H9 (cell line): ENCODE data around the gene LPCAT2. TPM values are rescaled to one million over a fixed set of nuclear protein-coding genes. Genes with fewer than 3 reads are reported as not detected.

Source experiments
- DNase-seq: peaks from one replicate; pipeline ENCODE4 v3.0.0-alpha.2; 2017
- H2AFZ ChIP-seq: one replicate; pipeline ENCODE4 v1.6.1; 2013; ENCODE audit warnings: mild to moderate bottlenecking, low read length, control low read depth, moderate library complexity
- H2AK5ac ChIP-seq: 2 replicates; pipeline ENCODE4 v1.6.1; 2013; ENCODE audit warnings: low read length, control low read depth, mixed read lengths; ENCODE audit not compliant: insufficient read length
- H2BK120ac ChIP-seq: one replicate; pipeline ENCODE4 v1.6.1; 2013; ENCODE audit warnings: low read depth, mild to moderate bottlenecking, low read length, control low read depth, inconsistent platforms; ENCODE audit not compliant: poor library complexity, severe bottlenecking
- H2BK12ac ChIP-seq: 2 replicates; pipeline ENCODE4 v1.6.1; 2013; ENCODE audit warnings: low read length, control low read depth, mixed read lengths, low read depth; ENCODE audit not compliant: insufficient read length
- H2BK15ac ChIP-seq: 2 replicates; pipeline ENCODE4 v1.6.1; 2013; ENCODE audit warnings: low read depth, low read length, control low read depth
- H2BK20ac ChIP-seq: one replicate; pipeline ENCODE4 v1.6.1; 2013; ENCODE audit warnings: low read depth, mild to moderate bottlenecking, low read length, control low read depth, inconsistent platforms; ENCODE audit not compliant: poor library complexity, severe bottlenecking
- H2BK5ac ChIP-seq: 2 replicates; pipeline ENCODE4 v1.6.1; 2013; ENCODE audit warnings: low read length, control low read depth, mixed read lengths; ENCODE audit not compliant: insufficient read length
- H3K14ac ChIP-seq: 2 replicates; pipeline ENCODE4 v1.6.1; 2013; ENCODE audit warnings: low read length, control low read depth; ENCODE audit not compliant: insufficient read depth
- H3K18ac ChIP-seq: 2 replicates; pipeline ENCODE4 v1.6.1; 2013; ENCODE audit warnings: low read depth, mild to moderate bottlenecking, mixed read lengths, low read length, control low read depth; ENCODE audit not compliant: insufficient read length
- H3K23ac ChIP-seq: 2 replicates; pipeline ENCODE4 v1.6.1; 2013; ENCODE audit warnings: low read length, control low read depth, mixed read lengths, low read depth; ENCODE audit not compliant: insufficient read length
- H3K23me2 ChIP-seq: 2 replicates; pipeline ENCODE4 v1.6.1; 2013; ENCODE audit warnings: low read depth, mild to moderate bottlenecking, mixed read lengths, low read length, control low read depth; ENCODE audit not compliant: insufficient read length, poor library complexity, severe bottlenecking
- H3K27ac ChIP-seq: 2 replicates; pipeline ENCODE4 v1.5.1; 2013; ENCODE audit warnings: low read length, control low read depth, mixed read lengths, low read depth; ENCODE audit not compliant: insufficient read length
- H3K27me3 ChIP-seq: 2 replicates; pipeline ENCODE4 v1.6.1; 2013; ENCODE audit warnings: low read length, control low read depth, inconsistent platforms; ENCODE audit not compliant: insufficient read depth
- H3K4ac ChIP-seq: 2 replicates; pipeline ENCODE4 v1.6.1; 2013; ENCODE audit warnings: low read depth, mild to moderate bottlenecking, control low read depth, inconsistent platforms, low read length, moderate library complexity
- H3K4me1 ChIP-seq: 2 replicates; pipeline ENCODE4 v1.6.1; 2013; ENCODE audit warnings: low read length, control low read depth, inconsistent platforms; ENCODE audit not compliant: insufficient read depth
- H3K4me2 ChIP-seq: 2 replicates; pipeline ENCODE4 v1.6.1; 2013; ENCODE audit warnings: low read length, control low read depth, mixed read lengths; ENCODE audit not compliant: insufficient read length, insufficient read depth
- H3K56ac ChIP-seq: 2 replicates; pipeline ENCODE4 v1.6.1; 2013; ENCODE audit warnings: low read depth, mild to moderate bottlenecking, mixed read lengths, low read length, control low read depth; ENCODE audit not compliant: insufficient read length
- H3K79me1 ChIP-seq: 2 replicates; pipeline ENCODE4 v1.6.1; 2013; ENCODE audit warnings: low read depth, mild to moderate bottlenecking, moderate library complexity, low read length, control low read depth, inconsistent platforms; ENCODE audit not compliant: insufficient read depth, poor library complexity, severe bottlenecking
- H3K79me2 ChIP-seq: 2 replicates; pipeline ENCODE4 v1.6.1; 2013; ENCODE audit warnings: low read length, control low read depth, inconsistent platforms; ENCODE audit not compliant: insufficient read depth
- H3K9ac ChIP-seq: 2 replicates; pipeline ENCODE4 v1.6.1; 2013; ENCODE audit warnings: low read length, control low read depth, mixed read lengths; ENCODE audit not compliant: insufficient read length; ENCODE audit errors: extremely low read depth
- H3K9me3 ChIP-seq: one replicate; pipeline ENCODE4 v1.6.1; 2013; ENCODE audit warnings: low read depth, low read length, inconsistent platforms; ENCODE audit not compliant: control insufficient read depth
- H3T11ph ChIP-seq: one replicate; pipeline ENCODE4 v1.6.1; 2013; ENCODE audit warnings: mild to moderate bottlenecking, low read length, control low read depth, inconsistent platforms
- H4K20me1 ChIP-seq: one replicate; pipeline ENCODE4 v1.6.1; 2013; ENCODE audit not compliant: control insufficient read depth, insufficient read length, insufficient read depth
- H4K5ac ChIP-seq: 2 replicates; pipeline ENCODE4 v1.6.1; 2013; ENCODE audit warnings: low read depth, mild to moderate bottlenecking, mixed read lengths, low read length, control low read depth; ENCODE audit not compliant: insufficient read length
- H4K8ac ChIP-seq: replicated peaks from 2 replicates; pipeline ENCODE4 v1.6.1; 2013; ENCODE audit warnings: low read length, control low read depth, mixed read lengths, low read depth; ENCODE audit not compliant: insufficient read length
- H4K91ac ChIP-seq: 2 replicates; pipeline ENCODE4 v1.6.1; 2013; ENCODE audit warnings: low read depth, mild to moderate bottlenecking, moderate library complexity, mixed read lengths, low read length, control low read depth; ENCODE audit not compliant: insufficient read length
- H3K27ac Mint-ChIP-seq, 3 experiments: 2 replicates in 2 of 3; 3 replicates in 1 of 3; pipeline ENCODE4 v1.8.0; 2020 to 2021; ENCODE audit warnings: mixed read lengths in 3 of 3, mild to moderate bottlenecking in 1 of 3, moderate library complexity in 1 of 3
- H3K27me3 Mint-ChIP-seq: 2 replicates; pipeline ENCODE4 v1.8.0; 2021; ENCODE audit warnings: low read depth, mild to moderate bottlenecking, moderate library complexity, mixed read lengths
- H3K36me3 Mint-ChIP-seq, 3 experiments: 2 replicates in 2 of 3; 3 replicates in 1 of 3; pipeline ENCODE4 v1.8.0; 2020 to 2021; ENCODE audit warnings: low read depth in 3 of 3, mixed read lengths in 3 of 3; ENCODE audit not compliant: insufficient read depth in 1 of 3
- H3K4me1 Mint-ChIP-seq, 2 experiments: 2 replicates each; pipeline ENCODE4 v1.8.0; 2020; ENCODE audit warnings: mixed read lengths in 2 of 2
- H3K4me3 Mint-ChIP-seq, 2 experiments: 2 replicates in 1 of 2; 3 replicates in 1 of 2; pipeline ENCODE4 v1.8.0; 2020 to 2021; ENCODE audit warnings: mild to moderate bottlenecking in 2 of 2, mixed read lengths in 2 of 2, moderate library complexity in 1 of 2
- H3K9me3 Mint-ChIP-seq, 2 experiments: 2 replicates in 1 of 2; 3 replicates in 1 of 2; pipeline ENCODE4 v1.8.0; 2020; ENCODE audit warnings: mild to moderate bottlenecking in 2 of 2, mixed read lengths in 2 of 2, moderate library complexity in 1 of 2
- WGBS: extraction: QIAGEN DNeasy Blood & Tissue Kit; methylation state at CpG from one replicate; pipeline ENCODE4 v1.1.7; 2013; ENCODE audit warnings: missing lambda C conversion rate, low lambda C conversion rate, mixed read lengths; ENCODE audit not compliant: insufficient read length; ENCODE audit errors: extremely low coverage; 5-methylcytosine and 5-hydroxymethylcytosine counted together
- total RNA-seq: library from RNA; stranded (reverse); gene quantifications from 2 replicates; pipeline ENCODE4 v1.2.1, GENCODE V29; 2021
- TF ChIP-seq, protein P1 (sequence below): fragments of 200-600 bp; sonication (generic); conservative IDR thresholded peaks from 3 replicates; pipeline ENCODE4 v1.8.0; 2021; ENCODE audit warnings: antibody characterized with exemption, mild to moderate bottlenecking

LPCAT2 gene
- total RNA-seq, 1 experiment from 2014 or later, result 2.8 TPM

DNA sequence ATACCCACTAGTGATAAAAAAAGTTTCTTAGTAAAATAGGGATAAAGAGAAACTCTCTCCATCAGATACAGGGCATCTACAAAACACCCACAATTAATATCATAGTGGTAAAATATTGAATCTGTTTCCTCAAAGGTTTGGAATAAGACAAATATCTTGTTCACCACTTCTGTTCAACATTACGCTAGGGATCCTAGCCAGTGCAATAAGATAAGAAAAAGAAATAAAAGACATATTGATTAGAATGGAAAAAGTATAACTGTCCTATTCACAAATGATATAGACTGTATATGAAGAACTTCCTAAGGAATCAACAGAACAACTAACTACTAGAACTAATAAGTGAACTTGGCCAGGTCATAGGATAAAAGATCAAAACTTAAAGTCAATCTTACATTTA, 12.9 kb downstream of the LPCAT2 start:
- H2BK5ac ChIP-seq, result no peak overlapping the region
- peaks cover 10 to 33% (median 10%) of the 10 kb centered on the region in 3 experiments; a peak in 5 of 7 replicates for H3K36me3 Mint-ChIP-seq
- H3T11ph ChIP-seq, result no peak overlapping the region
- H3K4me2 ChIP-seq, result no peak overlapping the region
- no peak overlapping the region for H2BK20ac ChIP-seq
- H2AK5ac ChIP-seq, result no peak overlapping the region
- H3K79me1 ChIP-seq, result no peaks in the 10 kb centered on the region
- peaks cover 4 to 6% of the 10 kb centered on the region in 2 experiments; a peak in 3 of 4 replicates for H3K4me1 Mint-ChIP-seq
- H3K27me3 ChIP-seq, result no peaks in the 10 kb centered on the region
- no peaks in the 10 kb centered on the region for H3K9me3 ChIP-seq
- H2BK120ac ChIP-seq, result no peak overlapping the region
- DNase-seq, result no peak
- no peak overlapping the region for H4K8ac ChIP-seq
- H3K9ac ChIP-seq, result no peak overlapping the region
- H4K91ac ChIP-seq, result no peak overlapping the region
- no peaks in the 10 kb centered on the region for H4K20me1 ChIP-seq
- no peak overlapping the region for H4K5ac ChIP-seq
- no peaks in the 10 kb centered on the region for H3K4me1 ChIP-seq
- H3K56ac ChIP-seq, result no peak overlapping the region
- H3K18ac ChIP-seq, result no peak overlapping the region
- H2AFZ ChIP-seq, result no peak overlapping the region
- no peaks in the 10 kb centered on the region for H3K27me3 Mint-ChIP-seq
- no peak overlapping the region for H3K4me3 Mint-ChIP-seq
- no peak overlapping the region for H3K27ac ChIP-seq
- H3K4ac ChIP-seq, result no peak overlapping the region
- H3K14ac ChIP-seq, result no peak overlapping the region
- no peaks in the 10 kb centered on the region for H3K79me2 ChIP-seq
- H2BK15ac ChIP-seq, result no peak overlapping the region
- no peaks in the 10 kb centered on the region for H3K23me2 ChIP-seq
- H3K27ac Mint-ChIP-seq, result no peak overlapping the region
- TF ChIP-seq, protein P1, sequence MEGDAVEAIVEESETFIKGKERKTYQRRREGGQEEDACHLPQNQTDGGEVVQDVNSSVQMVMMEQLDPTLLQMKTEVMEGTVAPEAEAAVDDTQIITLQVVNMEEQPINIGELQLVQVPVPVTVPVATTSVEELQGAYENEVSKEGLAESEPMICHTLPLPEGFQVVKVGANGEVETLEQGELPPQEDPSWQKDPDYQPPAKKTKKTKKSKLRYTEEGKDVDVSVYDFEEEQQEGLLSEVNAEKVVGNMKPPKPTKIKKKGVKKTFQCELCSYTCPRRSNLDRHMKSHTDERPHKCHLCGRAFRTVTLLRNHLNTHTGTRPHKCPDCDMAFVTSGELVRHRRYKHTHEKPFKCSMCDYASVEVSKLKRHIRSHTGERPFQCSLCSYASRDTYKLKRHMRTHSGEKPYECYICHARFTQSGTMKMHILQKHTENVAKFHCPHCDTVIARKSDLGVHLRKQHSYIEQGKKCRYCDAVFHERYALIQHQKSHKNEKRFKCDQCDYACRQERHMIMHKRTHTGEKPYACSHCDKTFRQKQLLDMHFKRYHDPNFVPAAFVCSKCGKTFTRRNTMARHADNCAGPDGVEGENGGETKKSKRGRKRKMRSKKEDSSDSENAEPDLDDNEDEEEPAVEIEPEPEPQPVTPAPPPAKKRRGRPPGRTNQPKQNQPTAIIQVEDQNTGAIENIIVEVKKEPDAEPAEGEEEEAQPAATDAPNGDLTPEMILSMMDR, result no peak
- H3K9me3 Mint-ChIP-seq, result peaks cover 31 to 35% of the 10 kb centered on the region in 2 experiments; a peak in 4 of 5 replicates
- WGBS, result no CpG with 5 or more reads among the region's 1 CpG
- H3K23ac ChIP-seq, result no peak overlapping the region
- H2BK12ac ChIP-seq, result no peak overlapping the region
